ENCODE data around the gene AKAP4. TPM values are rescaled to one million over a fixed set of nuclear protein-coding genes. Genes with fewer than 3 reads are reported as not detected.

AKAP4 gene
- total RNA-seq, 1 donor from 2014 or later, result not detected

DNA sequence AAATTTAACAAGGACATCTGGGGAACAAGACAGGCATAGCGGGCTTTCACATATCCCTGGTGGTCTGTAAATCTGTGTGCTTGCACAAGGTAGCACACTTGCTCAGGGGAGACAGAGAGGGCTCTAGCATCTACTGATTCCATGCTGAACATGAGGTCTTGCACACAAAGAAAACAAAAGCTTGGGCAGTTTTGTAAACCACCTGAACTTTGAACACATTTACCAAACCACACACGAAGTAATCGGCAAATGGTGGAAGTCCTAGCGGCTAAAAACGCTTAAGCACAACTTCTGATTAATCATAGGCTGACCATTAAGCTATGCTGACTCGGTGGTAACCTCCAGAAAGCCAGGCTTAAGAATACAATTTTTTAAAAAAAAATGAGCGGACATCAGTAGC, 52.8 kb downstream of the AKAP4 start:
- DNase-seq (ENCODE audit: low spot score), result no peak
- ATAC-seq, result no peak
- intact Hi-C loops (cut with DNase I), result no loop called here

Other genes with a start within 250 kb of the AKAP4 start
- gene CCNB3, start 3.8 kb upstream of the AKAP4 start, total RNA-seq, result 0.80 TPM